Measurements from ENCODE around the gene TTLL13. TPM values are rescaled to one million over a fixed set of nuclear protein-coding genes. Genes with fewer than 3 reads are reported as not detected.

Gene TTLL13
- total and polyA plus RNA-seq, 7 experiments from 2014 or later: 0.40 to 1.8 (median 0.63) TPM; not detected in 3

- Histone ChIP-seq H3K4me3 (ENCODE audit: low read length) (no peak overlapping the region), H3K9me3 (ENCODE audit: control insufficient read depth in 2 of 3, low read length in 3 of 3) (no peaks in the 10 kb centered on the region), H3K27me3 (ENCODE audit: control insufficient read depth in 2 of 2, insufficient read depth in 2 of 2, low read length in 2 of 2) (no peaks in the 10 kb centered on the region), H3K27ac (ENCODE audit: low read depth, low read length) (no peak overlapping the region), H3K4me1 (ENCODE audit: control insufficient read depth in 2 of 2, insufficient read depth in 2 of 2, low read length in 2 of 2) (no peaks in the 10 kb centered on the region), H3K36me3 (ENCODE audit: control insufficient read depth in 2 of 3, insufficient read depth in 3 of 3, low read length in 3 of 3) (peaks cover 0 to 8% (median 0%) of the 10 kb centered on the region in 3 experiments)
- Mint-ChIP-seq H3K4me3 (no peak overlapping the region), H3K27ac (peak overlapping the region in 4 of 9 donors; percentile 28 to 75 (median 48)), H3K27me3 (no peaks in the 10 kb centered on the region), H3K9me3 (no peaks in the 10 kb centered on the region), H3K4me1 (peaks cover 9 to 40% (median 29%) of the 10 kb centered on the region in 7 donors), H3K36me3 (peaks cover 0 to 13% (median 8%) of the 10 kb centered on the region in 5 donors)
- POLR2A ChIA-PET: interaction anchor here (1.1 kb wide), 1 partner anchor 12 kb away, joined by 3 read pairs; no protein-coding TSS in a partner anchor
- peak; percentile 38 for ATAC-seq
- CTCF ChIA-PET: interaction anchor here (0.6 kb wide), 1 partner anchor 326 kb away, joined by 3 read pairs; no protein-coding TSS in a partner anchor
- intact Hi-C loops (cut with micrococcal nuclease): no loop called here
- no peak for DNase-seq
Measured at GRCh38 chr15:90213818-90214204, 35.5 kb upstream of the TTLL13 start.

- DNase-seq (no peak), ATAC-seq (no peak)
- Histone ChIP-seq H3K36me3 (ENCODE audit: control insufficient read depth in 2 of 3, insufficient read depth in 3 of 3, low read length in 3 of 3) (peaks cover 0 to 8% (median 0%) of the 10 kb centered on the region in 3 experiments), H3K4me3 (ENCODE audit: low read length) (no peak overlapping the region), H3K4me1 (ENCODE audit: control insufficient read depth in 2 of 2, insufficient read depth in 2 of 2, low read length in 2 of 2) (no peaks in the 10 kb centered on the region), H3K27me3 (ENCODE audit: control insufficient read depth in 2 of 2, insufficient read depth in 2 of 2, low read length in 2 of 2) (no peaks in the 10 kb centered on the region), H3K27ac (ENCODE audit: low read depth, low read length) (no peak overlapping the region), H3K9me3 (ENCODE audit: control insufficient read depth in 2 of 3, low read length in 3 of 3) (no peaks in the 10 kb centered on the region)
- Mint-ChIP-seq H3K4me1 (peaks cover 10 to 38% (median 30%) of the 10 kb centered on the region in 7 donors), H3K27ac (peak overlapping the region in 1 of 9 donors; percentile 66), H3K27me3 (no peaks in the 10 kb centered on the region), H3K4me3 (no peak overlapping the region), H3K9me3 (no peaks in the 10 kb centered on the region), H3K36me3 (peaks cover 0 to 7% (median 3%) of the 10 kb centered on the region in 5 donors)
- intact Hi-C loops (cut with micrococcal nuclease): loop anchor here in 1 of 2 donors (5.0 kb wide), 1 partner anchor 72 kb away; no protein-coding TSS in a partner anchor
- POLR2A ChIA-PET: interaction anchor here (1.1 kb wide), 1 partner anchor 13 kb away, joined by 3 read pairs; no protein-coding TSS in a partner anchor
- CTCF ChIA-PET: interaction anchor here (0.7 to 0.9 kb wide), 3 partner anchors 18 to 225 kb away, joined by 3 read pairs; no protein-coding TSS in a partner anchor
Measured at GRCh38 chr15:90214553-90215196, 34.7 kb upstream of the TTLL13 start.

GRCh38 chr15:90217671-90218394 lies 31.5 kb upstream of the TTLL13 start:
- no peak overlapping the region for H3K27ac Mint-ChIP-seq
- POLR2A ChIA-PET: interaction anchor here (1.0 to 1.6 kb wide), 2 partner anchors 18 to 44 kb away, joined by 3 read pairs; no protein-coding TSS in a partner anchor

GRCh38 chr15:90219421-90220141 lies 29.8 kb upstream of the TTLL13 start:
- no peak overlapping the region for H3K4me3 Mint-ChIP-seq
- intact Hi-C loops (cut with micrococcal nuclease): loop anchor here (1.0 to 5.0 kb wide), 6 partner anchors 12 to 77 kb away; partner anchors contain the start of gene SEMA4B (in 1 of the 2)
- no peaks in the 10 kb centered on the region for H3K4me1 ChIP-seq (ENCODE audit: control insufficient read depth in 2 of 2, insufficient read depth in 2 of 2, low read length in 2 of 2)
- H3K36me3 ChIP-seq (ENCODE audit: control insufficient read depth in 2 of 3, insufficient read depth in 3 of 3, low read length in 3 of 3): peaks cover 0 to 31% (median 0%) of the 10 kb centered on the region in 3 experiments
- H3K27me3 Mint-ChIP-seq: no peaks in the 10 kb centered on the region
- POLR2A ChIA-PET: interaction anchor here (0.8 to 1.3 kb wide), 3 partner anchors 17 to 30 kb away, joined by 3 to 4 read pairs (median 3); partner anchors contain the start of gene SEMA4B
- no peaks in the 10 kb centered on the region for H3K27me3 ChIP-seq (ENCODE audit: control insufficient read depth in 2 of 2, insufficient read depth in 2 of 2, low read length in 2 of 2)
- CTCF ChIA-PET: interaction anchor here (0.5 to 2.5 kb wide), 5 partner anchors 12 to 69 kb away, joined by 3 to 10 read pairs (median 3); no protein-coding TSS in a partner anchor
- no peak overlapping the region for H3K4me3 ChIP-seq (ENCODE audit: low read length)
- H3K9me3 Mint-ChIP-seq: peaks cover 0 to 1% (median 0%) of the 10 kb centered on the region in 11 donors
- H3K27ac ChIP-seq (ENCODE audit: low read depth, low read length): no peak overlapping the region
- H3K9me3 ChIP-seq (ENCODE audit: control insufficient read depth in 2 of 3, low read length in 3 of 3): no peaks in the 10 kb centered on the region
- peak overlapping the region in 3 of 9 donors; percentile 4 to 55 (median 49) for H3K27ac Mint-ChIP-seq
- peaks cover 7 to 22% (median 12%) of the 10 kb centered on the region in 7 donors for H3K4me1 Mint-ChIP-seq
- peaks cover 0 to 9% (median 3%) of the 10 kb centered on the region in 5 donors for H3K36me3 Mint-ChIP-seq
- ATAC-seq (peak; percentile 87), DNase-seq (peak; percentile 39 to 66 (median 52))

More at GRCh38 chr15:90217671-90218394, 31.5 kb upstream of the TTLL13 start:
- Mint-ChIP-seq H3K4me3 (peak overlapping the region in 1 of 10 donors; percentile 37), H3K4me1 (peaks cover 7 to 27% (median 14%) of the 10 kb centered on the region in 7 donors), H3K9me3 (no peaks in the 10 kb centered on the region), H3K27me3 (no peaks in the 10 kb centered on the region), H3K36me3 (peaks cover 0 to 4% (median 0%) of the 10 kb centered on the region in 5 donors)
- ATAC-seq (no peak), DNase-seq (no peak)
- intact Hi-C loops (cut with micrococcal nuclease): loop anchor here in 1 of 2 donors (5.0 kb wide), 1 partner anchor 76 kb away; no protein-coding TSS in a partner anchor
- Histone ChIP-seq H3K27ac (ENCODE audit: low read depth, low read length) (no peak overlapping the region), H3K4me1 (ENCODE audit: control insufficient read depth in 2 of 2, insufficient read depth in 2 of 2, low read length in 2 of 2) (no peaks in the 10 kb centered on the region), H3K9me3 (ENCODE audit: control insufficient read depth in 2 of 3, low read length in 3 of 3) (no peaks in the 10 kb centered on the region), H3K36me3 (ENCODE audit: control insufficient read depth in 2 of 3, insufficient read depth in 3 of 3, low read length in 3 of 3) (peaks cover 0 to 15% (median 0%) of the 10 kb centered on the region in 3 experiments), H3K4me3 (ENCODE audit: low read length) (no peak overlapping the region), H3K27me3 (ENCODE audit: control insufficient read depth in 2 of 2, insufficient read depth in 2 of 2, low read length in 2 of 2) (no peaks in the 10 kb centered on the region)
- CTCF ChIA-PET: interaction anchor here (0.6 to 2.5 kb wide), 5 partner anchors 9 to 43 kb away, joined by 3 to 10 read pairs (median 4); partner anchors contain the start of gene CIB1

GRCh38 chr15:90221246-90221900 lies 28.0 kb upstream of the TTLL13 start:
- no peak overlapping the region for H3K4me3 Mint-ChIP-seq
- ChIA-PET POLR2A (interaction anchor here (0.7 to 2.0 kb wide), 3 partner anchors 12 to 80 kb away, joined by 3 to 10 read pairs (median 5); partner anchors contain the start of genes CIB1, GDPGP1 and SEMA4B), CTCF (interaction anchor here (0.8 to 1.9 kb wide), 4 partner anchors 12 to 79 kb away, joined by 3 to 6 read pairs (median 4); no protein-coding TSS in a partner anchor)
- Histone ChIP-seq H3K4me3 (ENCODE audit: low read length) (no peak overlapping the region), H3K27me3 (ENCODE audit: control insufficient read depth in 2 of 2, insufficient read depth in 2 of 2, low read length in 2 of 2) (no peaks in the 10 kb centered on the region), H3K36me3 (ENCODE audit: control insufficient read depth in 2 of 3, insufficient read depth in 3 of 3, low read length in 3 of 3) (peaks cover 0 to 44% (median 6%) of the 10 kb centered on the region in 3 experiments), H3K27ac (ENCODE audit: low read depth, low read length) (no peak overlapping the region), H3K9me3 (ENCODE audit: control insufficient read depth in 2 of 3, low read length in 3 of 3) (no peaks in the 10 kb centered on the region), H3K4me1 (ENCODE audit: control insufficient read depth in 2 of 2, insufficient read depth in 2 of 2, low read length in 2 of 2) (no peaks in the 10 kb centered on the region)
- peaks cover 0 to 1% (median 0%) of the 10 kb centered on the region in 11 donors for H3K9me3 Mint-ChIP-seq
- H3K27ac Mint-ChIP-seq: no peak overlapping the region
- H3K4me1 Mint-ChIP-seq: peaks cover 7 to 19% (median 10%) of the 10 kb centered on the region in 7 donors
- H3K36me3 Mint-ChIP-seq: peaks cover 0 to 11% (median 5%) of the 10 kb centered on the region in 5 donors
- ATAC-seq (peak; percentile 37), DNase-seq (no peak)
- no peaks in the 10 kb centered on the region for H3K27me3 Mint-ChIP-seq
- intact Hi-C loops (cut with micrococcal nuclease): no loop called here
